Measurements from ENCODE around the gene NACA. TPM values are rescaled to one million over a fixed set of nuclear protein-coding genes. Genes with fewer than 3 reads are reported as not detected.

NACA gene
- total RNA-seq, 1 experiment from 2014 or later = 1,420 TPM

GRCh38 chr12:56721721-56722120 is 3.4 kb downstream of the NACA start:
- intact Hi-C loops (cut with micrococcal nuclease) = no loop called here
- CTCF ChIA-PET = no interaction called here
- Histone ChIP-seq H3K4me2 (ENCODE audit: low read length) (peak overlapping the region; percentile 98), H3K4me3 (ENCODE audit: low read length) (peak overlapping the region; percentile 88), H3K36me3 (ENCODE audit: low read depth, low read length) (peaks cover 55% of the 10 kb centered on the region), H4K20me1 (ENCODE audit: low read length) (peaks cover 64% of the 10 kb centered on the region), H3F3A (ENCODE audit: low read length, unreplicated experiment) (no peaks in the 10 kb centered on the region), H3K4me1 (ENCODE audit: insufficient read depth, low read length) (peaks cover 39% of the 10 kb centered on the region), H3K9ac (ENCODE audit: low read length) (no peak overlapping the region), H3K27me3 (ENCODE audit: low read length) (no peaks in the 10 kb centered on the region), H3K9me3 (ENCODE audit: low read length) (no peaks in the 10 kb centered on the region), H3K27ac (ENCODE audit: low read length) (peak overlapping the region; percentile 37), H2AFZ (ENCODE audit: low read length) (no peak overlapping the region), H3K79me2 (ENCODE audit: low read length) (peaks cover 82% of the 10 kb centered on the region), H3K9me2 (replicated peaks; ENCODE audit: low read length) (no peaks in the 10 kb centered on the region)
- BruUV-seq (replicated peaks) = no TSS peak
- POLR2A ChIA-PET (ENCODE audit: unreplicated experiment) = interaction anchor here (0.6 kb wide), 1 partner anchor 85 kb away, joined by 3 read pairs; no protein-coding TSS in a partner anchor
- DNase-seq (no peak), ATAC-seq (no peak)
- no peak for TF ChIP-seq CTCF (conservative IDR thresholded peaks at IDR 0.05; ENCODE audit: low read depth, low read length)
- no peak for TF ChIP-seq EZH2 (IDR thresholded peaks at IDR 0.05; ENCODE audit: low read length, unreplicated experiment)
- no peak for TF ChIP-seq EZH2phosphoT487 (IDR thresholded peaks at IDR 0.05; ENCODE audit: borderline replicate concordance, low read length)

GRCh38 chr12:56721216-56721615 is 3.9 kb downstream of the NACA start:
- DNase-seq (no peak), ATAC-seq (no peak)
- H3K4me2 ChIP-seq (ENCODE audit: low read length) = peak overlapping the region; percentile 98
- no peaks in the 10 kb centered on the region for H3K9me3 ChIP-seq (ENCODE audit: low read length)
- H3K9ac ChIP-seq (ENCODE audit: low read length) = no peak overlapping the region
- peaks cover 87% of the 10 kb centered on the region for H3K79me2 ChIP-seq (ENCODE audit: low read length)
- CTCF ChIA-PET = no interaction called here
- H4K20me1 ChIP-seq (ENCODE audit: low read length) = peaks cover 69% of the 10 kb centered on the region
- POLR2A ChIA-PET (ENCODE audit: unreplicated experiment) = no interaction called here
- no peak overlapping the region for H2AFZ ChIP-seq (ENCODE audit: low read length)
- peak overlapping the region; percentile 88 for H3K4me3 ChIP-seq (ENCODE audit: low read length)
- H3K27me3 ChIP-seq (ENCODE audit: low read length) = no peaks in the 10 kb centered on the region
- no peak for TF ChIP-seq EZH2phosphoT487 (IDR thresholded peaks at IDR 0.05; ENCODE audit: borderline replicate concordance, low read length)
- TF ChIP-seq CTCF (conservative IDR thresholded peaks at IDR 0.05; ENCODE audit: low read depth, low read length) = no peak
- no peak for TF ChIP-seq EZH2 (IDR thresholded peaks at IDR 0.05; ENCODE audit: low read length, unreplicated experiment)
- intact Hi-C loops (cut with micrococcal nuclease) = no loop called here
- H3K36me3 ChIP-seq (ENCODE audit: low read depth, low read length) = peaks cover 59% of the 10 kb centered on the region
- H3K9me2 ChIP-seq (replicated peaks; ENCODE audit: low read length) = no peaks in the 10 kb centered on the region
- BruUV-seq (replicated peaks) = no TSS peak
- peaks cover 39% of the 10 kb centered on the region for H3K4me1 ChIP-seq (ENCODE audit: insufficient read depth, low read length)
- H3K27ac ChIP-seq (ENCODE audit: low read length) = peak overlapping the region; percentile 37; the same call in 1 of the 2 replicates
- H3F3A ChIP-seq (ENCODE audit: low read length, unreplicated experiment) = no peaks in the 10 kb centered on the region

DNA sequence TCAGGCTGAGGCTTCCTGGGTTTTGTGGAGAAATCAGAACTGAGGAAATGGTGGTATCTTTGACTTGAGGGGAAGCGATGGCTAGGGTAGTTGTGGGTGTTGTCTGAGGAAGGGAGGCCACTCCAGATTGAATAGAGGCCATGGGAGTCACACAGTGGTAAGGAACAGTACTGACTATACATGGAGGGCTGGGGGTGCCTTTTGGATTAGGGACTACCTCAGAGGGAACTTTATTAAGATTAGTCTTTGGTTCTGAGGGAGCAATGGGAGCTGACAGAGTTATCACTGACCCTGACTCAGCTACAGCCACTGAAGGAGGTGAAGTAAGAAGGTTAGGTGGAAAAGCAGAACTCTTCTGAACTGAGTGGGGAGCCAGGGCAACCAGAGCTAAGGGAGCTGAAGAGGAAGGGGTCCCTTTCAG is 4.4 kb downstream of the NACA start:
- no peaks in the 10 kb centered on the region for H3F3A ChIP-seq (ENCODE audit: low read length, unreplicated experiment)
- H3K36me3 ChIP-seq (ENCODE audit: low read depth, low read length) = peaks cover 63% of the 10 kb centered on the region
- intact Hi-C loops (cut with micrococcal nuclease) = no loop called here

More for the DNA sequence above, 4.4 kb downstream of the NACA start:
- H2AFZ ChIP-seq (ENCODE audit: low read length) = no peak overlapping the region
- H3K4me1 ChIP-seq (ENCODE audit: insufficient read depth, low read length) = peaks cover 35% of the 10 kb centered on the region
- H3K9ac ChIP-seq (ENCODE audit: low read length) = no peak overlapping the region
- H3K9me3 ChIP-seq (ENCODE audit: low read length) = no peaks in the 10 kb centered on the region
- 0 out of 2 replicates have a peak overlapping the region, but pooled peaks have one; percentile 88 for H3K4me3 ChIP-seq (ENCODE audit: low read length)
- peak overlapping the region; percentile 98; the same call in 1 of the 2 replicates for H3K4me2 ChIP-seq (ENCODE audit: low read length)
- 0 out of 2 replicates have a peak overlapping the region, but pooled peaks have one; percentile 37 for H3K27ac ChIP-seq (ENCODE audit: low read length)
- POLR2A ChIA-PET (ENCODE audit: unreplicated experiment) = no interaction called here
- no peaks in the 10 kb centered on the region for H3K27me3 ChIP-seq (ENCODE audit: low read length)
- H3K9me2 ChIP-seq (replicated peaks; ENCODE audit: low read length) = no peaks in the 10 kb centered on the region
- peaks cover 91% of the 10 kb centered on the region for H3K79me2 ChIP-seq (ENCODE audit: low read length)
- peaks cover 74% of the 10 kb centered on the region for H4K20me1 ChIP-seq (ENCODE audit: low read length)
- BruUV-seq (replicated peaks) = no TSS peak
- DNase-seq = no peak
- CTCF ChIA-PET = no interaction called here
- no peak for ATAC-seq
- TF ChIP-seq EZH2phosphoT487 (IDR thresholded peaks at IDR 0.05; ENCODE audit: borderline replicate concordance, low read length) = no peak

Measured in PC-3 (cell line).